SH-SY5Y (cell line): Measurements from ENCODE around the gene LTBP2.

Source experiments
- GATA2 ChIP-seq: IDR thresholded peaks from 2 replicates; pipeline ENCODE4 v1.6.1; 2011; ENCODE audit warnings: mild to moderate bottlenecking, low read depth, low read length
- GATA3 ChIP-seq: IDR thresholded peaks from 2 replicates; pipeline ENCODE4 v1.6.1; 2011; ENCODE audit warnings: low read depth, mild to moderate bottlenecking, low read length, moderate library complexity

Gene LTBP2

GRCh38 chr14:74510223-74510931, 101.7 kb downstream of the LTBP2 start:
- no peak for TF ChIP-seq GATA3
- no peak for TF ChIP-seq GATA2

- TF ChIP-seq GATA3: no peak
- no peak for TF ChIP-seq GATA2
Observed at GRCh38 chr14:74509587-74510222, 102.3 kb downstream of the LTBP2 start.

- TF ChIP-seq GATA2: no peak
- TF ChIP-seq GATA3: no peak
Observed at GRCh38 chr14:74508844-74509428, 103.1 kb downstream of the LTBP2 start.

GRCh38 chr14:74508292-74508731, 103.7 kb downstream of the LTBP2 start:
- TF ChIP-seq GATA2 (no peak), GATA3 (no peak)

- TF ChIP-seq GATA2 (no peak), GATA3 (no peak)
Observed at GRCh38 chr14:74507840-74508239, 104.2 kb downstream of the LTBP2 start.

GRCh38 chr14:74507085-74507484, 105.0 kb downstream of the LTBP2 start:
- TF ChIP-seq GATA3 (no peak), GATA2 (no peak)

- TF ChIP-seq GATA3 (no peak), GATA2 (no peak)
Observed at GRCh38 chr14:74506411-74506851, 105.6 kb downstream of the LTBP2 start.

- TF ChIP-seq GATA3 (no peak), GATA2 (no peak)
Observed at GRCh38 chr14:74505831-74506230, 106.2 kb downstream of the LTBP2 start.

- TF ChIP-seq GATA3 (no peak), GATA2 (no peak)
Observed at GRCh38 chr14:74504874-74505720, 106.9 kb downstream of the LTBP2 start.

- TF ChIP-seq GATA2 (no peak), GATA3 (no peak)
Observed at GRCh38 chr14:74504412-74504811, 107.6 kb downstream of the LTBP2 start.

GRCh38 chr14:74503938-74504335, 108.1 kb downstream of the LTBP2 start:
- TF ChIP-seq GATA3 (no peak), GATA2 (no peak)

- TF ChIP-seq GATA2 (no peak), GATA3 (no peak)
Observed at GRCh38 chr14:74503291-74503937, 108.6 kb downstream of the LTBP2 start.

- TF ChIP-seq GATA2: no peak
- no peak for TF ChIP-seq GATA3
Observed at GRCh38 chr14:74502236-74503019, 109.6 kb downstream of the LTBP2 start.
